Fibroblast of skin of right biceps (primary cell): ENCODE data around the gene GATC.

ENCODE experiments used
- DNase-seq: peaks from one replicate; pipeline ENCODE4 v3.0.0-alpha.2; 2013

GATC gene

GRCh38 chr12:120445911-120446843, at the start of gene GATC, which contains the start of gene TRIAP1:
GATC (plus strand) TSS chr12:120446444; CDS start chr12:120446481, 37 bp downstream.
TRIAP1 (minus strand) TSS chr12:120446384; CDS start chr12:120446372, 12 bp downstream.
- DNase-seq: peak; percentile 81

- DNase-seq: no peak
These were observed 48.3 kb upstream of the GATC start for GRCh38 chr12:120397824-120398540.

GRCh38 chr12:120399531-120399930, 46.7 kb upstream of the GATC start:
- DNase-seq: peak; percentile 27

GRCh38 chr12:120402217-120402616, 44.0 kb upstream of the GATC start:
- no peak for DNase-seq

- DNase-seq: no peak
These were observed 42.4 kb upstream of the GATC start for GRCh38 chr12:120403869-120404268.

- peak; percentile 5 for DNase-seq
These were observed 42.0 kb upstream of the GATC start for GRCh38 chr12:120404271-120404670.

- no peak for DNase-seq
These were observed 40.2 kb upstream of the GATC start for GRCh38 chr12:120406069-120406468.

- no peak for DNase-seq
These were observed 39.7 kb upstream of the GATC start for GRCh38 chr12:120406553-120406952.

GRCh38 chr12:120408771-120409170, 37.5 kb upstream of the GATC start:
- no peak for DNase-seq

- no peak for DNase-seq
These were observed 33.8 kb upstream of the GATC start for GRCh38 chr12:120412421-120412820.

GRCh38 chr12:120413901-120414695, 32.1 kb upstream of the GATC start:
- DNase-seq: no peak

GRCh38 chr12:120416490-120417216, 29.6 kb upstream of the GATC start:
- no peak for DNase-seq

- DNase-seq: no peak
These were observed 28.2 kb upstream of the GATC start for GRCh38 chr12:120417917-120418580.

- DNase-seq: no peak
These were observed 24.5 kb upstream of the GATC start for GRCh38 chr12:120421701-120422100.

- DNase-seq: no peak
These were observed 23.3 kb upstream of the GATC start for GRCh38 chr12:120422892-120423456.

GRCh38 chr12:120425797-120426196, 20.4 kb upstream of the GATC start:
- no peak for DNase-seq

- no peak for DNase-seq
These were observed 17.5 kb upstream of the GATC start for GRCh38 chr12:120428597-120429229.

- no peak for DNase-seq
These were observed 16.9 kb upstream of the GATC start for GRCh38 chr12:120429368-120429767.

- no peak for DNase-seq
These were observed 13.3 kb upstream of the GATC start for GRCh38 chr12:120432772-120433525.
